SK-N-SH treated with all-trans-retinoic acid at 6 μM for 48 hours (cell line): Measurements from ENCODE around the gene ITGAV.
A peak's percentile ranks its signal among the peaks of the same experiment; 100 is the strongest.

ENCODE experiments used
- ATAC-seq: fragments of 200-7000 bp; cut with Tn5 transposase; 3 replicates; pipeline ENCODE4 v1.9.1; 2020; ENCODE audit warnings: mild to moderate bottlenecking, moderate library complexity
- CSDC2 ChIP-seq: fragments of 250-450 bp; sonication (Bioruptor Pico); IDR thresholded peaks from 2 replicates; pipeline ENCODE4 v1.5.0; 2020; ENCODE audit warnings: mild to moderate bottlenecking, moderate library complexity
- ESRRG ChIP-seq: fragments of 250-450 bp; sonication (Bioruptor Pico); IDR thresholded peaks from 2 replicates; pipeline ENCODE4 v1.6.1; 2021; ENCODE audit warnings: mild to moderate bottlenecking
- GLIS3 ChIP-seq: fragments of 250-450 bp; sonication (Bioruptor Pico); IDR thresholded peaks from 2 replicates; pipeline ENCODE4 v1.5.0; 2020; ENCODE audit warnings: mild to moderate bottlenecking, moderate library complexity
- ISL1 ChIP-seq: fragments of 250-450 bp; sonication (Bioruptor Pico); IDR thresholded peaks from 2 replicates; pipeline ENCODE4 v2.1.2; 2022; ENCODE audit warnings: mild to moderate bottlenecking, moderate library complexity
- OSR1 ChIP-seq: fragments of 250-450 bp; sonication (Bioruptor Pico); IDR thresholded peaks from 2 replicates; pipeline ENCODE4 v1.8.0; 2022; ENCODE audit warnings: moderate library complexity, mild to moderate bottlenecking, inconsistent platforms
- RARB ChIP-seq: fragments of 250-450 bp; sonication (Bioruptor Pico); IDR thresholded peaks from 2 replicates; pipeline ENCODE4 v1.8.0; 2021; ENCODE audit warnings: mild to moderate bottlenecking, moderate library complexity
- SNAI2 ChIP-seq: fragments of 250-450 bp; sonication (Bioruptor Pico); IDR thresholded peaks from 2 replicates; pipeline ENCODE4 v1.5.0; 2020; ENCODE audit warnings: mild to moderate bottlenecking, moderate library complexity
- TOX ChIP-seq: fragments of 250-450 bp; sonication (Bioruptor Pico); IDR thresholded peaks from 2 replicates; pipeline ENCODE4 v1.8.0; 2021; ENCODE audit warnings: mild to moderate bottlenecking, moderate library complexity, borderline replicate concordance
- ZC3H10 ChIP-seq: fragments of 250-450 bp; sonication (Bioruptor Pico); IDR thresholded peaks from 2 replicates; pipeline ENCODE4 v1.5.1; 2021; ENCODE audit warnings: mild to moderate bottlenecking, moderate library complexity
- ZFP3 ChIP-seq: fragments of 250-450 bp; sonication (Bioruptor Pico); IDR thresholded peaks from 2 replicates; pipeline ENCODE4 v1.5.0; 2020; ENCODE audit warnings: mild to moderate bottlenecking, moderate library complexity
- ZFP30 ChIP-seq: fragments of 450-650 bp; formaldehyde crosslinking; IDR thresholded peaks from 2 replicates; pipeline ENCODE4 v1.5.0; 2022; ENCODE audit warnings: mild to moderate bottlenecking, moderate library complexity
- ZNF565 ChIP-seq: fragments of 450-650 bp; formaldehyde crosslinking; conservative IDR thresholded peaks from 2 replicates; pipeline ENCODE4 v1.5.0; 2020; ENCODE audit warnings: low read depth, mild to moderate bottlenecking, moderate library complexity
- ZNF70 ChIP-seq: fragments of 450-650 bp; formaldehyde crosslinking; IDR thresholded peaks from 2 replicates; pipeline ENCODE4 v1.5.0; 2020; ENCODE audit warnings: mild to moderate bottlenecking, moderate library complexity
- ZNF8 ChIP-seq: fragments of 450-650 bp; formaldehyde crosslinking; IDR thresholded peaks from 2 replicates; pipeline ENCODE4 v1.5.0; 2020; ENCODE audit warnings: mild to moderate bottlenecking, moderate library complexity
- TF ChIP-seq, protein P1 (sequence below): fragments of 250-450 bp; sonication (Bioruptor Pico); IDR thresholded peaks from 2 replicates; pipeline ENCODE4 v1.8.0; 2020; ENCODE audit warnings: mild to moderate bottlenecking, moderate library complexity, borderline replicate concordance
- TF ChIP-seq, protein P2 (sequence below): fragments of 250-450 bp; sonication (Bioruptor Pico); IDR thresholded peaks from 2 replicates; pipeline ENCODE4 v1.5.0; 2020; ENCODE audit warnings: mild to moderate bottlenecking, moderate library complexity

Gene ITGAV

GRCh38 chr2:186591506-186591890 lies 1.6 kb downstream of the ITGAV start:
- ATAC-seq: no peak
- TF ChIP-seq RARB (CRISPR knock-in tag) (no peak), GLIS3 (CRISPR knock-in tag) (no peak), SNAI2 (CRISPR knock-in tag) (no peak), ESRRG (CRISPR knock-in tag) (no peak), CSDC2 (CRISPR knock-in tag) (no peak), ZC3H10 (CRISPR knock-in tag) (no peak), ZNF565 (CRISPR knock-in tag) (no peak), ZNF70 (CRISPR knock-in tag) (no peak)

- no peak for TF ChIP-seq SNAI2 (CRISPR knock-in tag)
- no peak for TF ChIP-seq ZNF70 (CRISPR knock-in tag)
- no peak for TF ChIP-seq TOX (CRISPR knock-in tag)
- TF ChIP-seq ZNF8 (CRISPR knock-in tag): no peak
- TF ChIP-seq ZFP3: no peak
- ATAC-seq: no peak
Observed at GRCh38 chr2:186592137-186592875, 2.5 kb downstream of the ITGAV start.

GRCh38 chr2:186593523-186593922 lies 3.7 kb downstream of the ITGAV start:
- TF ChIP-seq, protein P1, sequence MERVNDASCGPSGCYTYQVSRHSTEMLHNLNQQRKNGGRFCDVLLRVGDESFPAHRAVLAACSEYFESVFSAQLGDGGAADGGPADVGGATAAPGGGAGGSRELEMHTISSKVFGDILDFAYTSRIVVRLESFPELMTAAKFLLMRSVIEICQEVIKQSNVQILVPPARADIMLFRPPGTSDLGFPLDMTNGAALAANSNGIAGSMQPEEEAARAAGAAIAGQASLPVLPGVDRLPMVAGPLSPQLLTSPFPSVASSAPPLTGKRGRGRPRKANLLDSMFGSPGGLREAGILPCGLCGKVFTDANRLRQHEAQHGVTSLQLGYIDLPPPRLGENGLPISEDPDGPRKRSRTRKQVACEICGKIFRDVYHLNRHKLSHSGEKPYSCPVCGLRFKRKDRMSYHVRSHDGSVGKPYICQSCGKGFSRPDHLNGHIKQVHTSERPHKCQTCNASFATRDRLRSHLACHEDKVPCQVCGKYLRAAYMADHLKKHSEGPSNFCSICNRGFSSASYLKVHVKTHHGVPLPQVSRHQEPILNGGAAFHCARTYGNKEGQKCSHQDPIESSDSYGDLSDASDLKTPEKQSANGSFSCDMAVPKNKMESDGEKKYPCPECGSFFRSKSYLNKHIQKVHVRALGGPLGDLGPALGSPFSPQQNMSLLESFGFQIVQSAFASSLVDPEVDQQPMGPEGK (CRISPR knock-in tag): no peak
- no peak for TF ChIP-seq ZNF70 (CRISPR knock-in tag)
- TF ChIP-seq, protein P2, sequence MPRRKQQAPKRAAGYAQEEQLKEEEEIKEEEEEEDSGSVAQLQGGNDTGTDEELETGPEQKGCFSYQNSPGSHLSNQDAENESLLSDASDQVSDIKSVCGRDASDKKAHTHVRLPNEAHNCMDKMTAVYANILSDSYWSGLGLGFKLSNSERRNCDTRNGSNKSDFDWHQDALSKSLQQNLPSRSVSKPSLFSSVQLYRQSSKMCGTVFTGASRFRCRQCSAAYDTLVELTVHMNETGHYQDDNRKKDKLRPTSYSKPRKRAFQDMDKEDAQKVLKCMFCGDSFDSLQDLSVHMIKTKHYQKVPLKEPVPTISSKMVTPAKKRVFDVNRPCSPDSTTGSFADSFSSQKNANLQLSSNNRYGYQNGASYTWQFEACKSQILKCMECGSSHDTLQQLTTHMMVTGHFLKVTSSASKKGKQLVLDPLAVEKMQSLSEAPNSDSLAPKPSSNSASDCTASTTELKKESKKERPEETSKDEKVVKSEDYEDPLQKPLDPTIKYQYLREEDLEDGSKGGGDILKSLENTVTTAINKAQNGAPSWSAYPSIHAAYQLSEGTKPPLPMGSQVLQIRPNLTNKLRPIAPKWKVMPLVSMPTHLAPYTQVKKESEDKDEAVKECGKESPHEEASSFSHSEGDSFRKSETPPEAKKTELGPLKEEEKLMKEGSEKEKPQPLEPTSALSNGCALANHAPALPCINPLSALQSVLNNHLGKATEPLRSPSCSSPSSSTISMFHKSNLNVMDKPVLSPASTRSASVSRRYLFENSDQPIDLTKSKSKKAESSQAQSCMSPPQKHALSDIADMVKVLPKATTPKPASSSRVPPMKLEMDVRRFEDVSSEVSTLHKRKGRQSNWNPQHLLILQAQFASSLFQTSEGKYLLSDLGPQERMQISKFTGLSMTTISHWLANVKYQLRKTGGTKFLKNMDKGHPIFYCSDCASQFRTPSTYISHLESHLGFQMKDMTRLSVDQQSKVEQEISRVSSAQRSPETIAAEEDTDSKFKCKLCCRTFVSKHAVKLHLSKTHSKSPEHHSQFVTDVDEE: no peak
- TF ChIP-seq GLIS3 (CRISPR knock-in tag): no peak
- no peak for TF ChIP-seq SNAI2 (CRISPR knock-in tag)
- no peak for ATAC-seq

DNA sequence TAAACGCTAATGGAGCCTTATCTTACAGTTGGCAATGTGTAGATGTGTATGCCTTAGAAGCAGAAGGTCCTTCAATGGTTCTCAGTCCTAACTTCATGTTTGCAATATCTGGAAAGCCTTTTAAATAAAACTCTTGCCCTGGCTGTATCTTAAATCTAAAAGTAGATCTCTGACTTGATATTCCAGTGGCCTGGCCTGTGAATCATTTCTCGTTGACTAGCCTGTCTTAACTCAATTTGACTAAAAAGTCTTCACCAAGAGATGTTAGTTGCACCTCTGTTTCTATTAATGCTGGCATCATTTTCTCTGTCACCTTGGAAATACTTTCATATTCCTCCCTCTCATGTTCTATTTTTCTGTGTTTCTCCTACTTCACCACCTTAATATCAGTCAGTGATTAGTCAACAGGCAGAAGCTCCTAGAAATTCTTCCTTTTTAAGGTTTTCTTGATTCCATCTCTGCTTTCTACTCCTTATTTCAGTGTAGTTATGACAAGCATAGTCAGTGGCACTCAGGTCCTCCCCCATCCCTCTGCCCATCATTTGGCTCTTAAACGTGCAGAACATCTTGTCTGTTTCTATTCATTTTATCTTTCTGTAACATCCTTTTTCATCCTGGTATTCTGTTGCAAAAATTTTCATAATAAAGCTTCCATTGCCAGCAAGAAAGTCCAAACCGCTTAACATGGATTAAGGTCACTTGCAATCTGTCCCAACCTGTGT lies 4.3 kb downstream of the ITGAV start:
- ATAC-seq: no peak

GRCh38 chr2:186595219-186595618 lies 5.4 kb downstream of the ITGAV start:
- ATAC-seq: no peak
- no peak for TF ChIP-seq CSDC2 (CRISPR knock-in tag)
- peak; percentile 46; the same call in 1 of the 2 replicates for TF ChIP-seq ISL1 (CRISPR knock-in tag)

More for the DNA sequence above, 4.3 kb downstream of the ITGAV start:
- TF ChIP-seq ISL1 (CRISPR knock-in tag): 0 out of 2 replicates have a peak, but pooled peaks have one; percentile 15
- TF ChIP-seq ZNF8 (CRISPR knock-in tag): no peak
- no peak for TF ChIP-seq ZFP30 (CRISPR knock-in tag)

GRCh38 chr2:186599186-186599778 lies 9.4 kb downstream of the ITGAV start:
- ATAC-seq: peak; percentile 26; the same call in 2 of the 3 replicates
- TF ChIP-seq CSDC2 (CRISPR knock-in tag) (no peak), ZNF70 (CRISPR knock-in tag) (no peak), OSR1 (CRISPR knock-in tag) (no peak), ISL1 (CRISPR knock-in tag) (no peak)
- TF ChIP-seq, protein P2: no peak
